K562 (cell line): ENCODE data around the gene HNRNPF. TPM values are rescaled to one million over a fixed set of nuclear protein-coding genes. Genes with fewer than 3 reads are reported as not detected.

Source experiments
- ATAC-seq: fragments of 200-7000 bp; cut with Tn5 transposase; 3 replicates; pipeline ENCODE4 v1.9.1; 2020; ENCODE audit warnings: moderate library complexity
- BruUV-seq: library from RNA; stranded (reverse); fragments of 400-500 nt; replicated peaks from 2 replicates; lab custom pipeline; 2021; lab: Mats Ljungman, UMichigan
- CTCF ChIA-PET: fragments of 300-600 bp; formaldehyde crosslinking; extraction: SDS; loops from one replicate; lab custom pipeline; 2021; ENCODE audit warnings: low intra/inter-chr PET ratio; lab: Yijun Ruan, JAX
- POLR2A ChIA-PET: fragments of 300-600, 350-650 bp; sonication (Branson Sonifier 250); formaldehyde crosslinking; extraction: SDS; loops from one replicate; lab custom pipeline; 2021; ENCODE audit warnings: antibody characterized with exemption, inconsistent platforms; lab: Yijun Ruan, JAX
- DNase-seq, 4 experiments: peaks; one replicate each; pipeline versions ENCODE4 v3.0.0 to v3.0.0-alpha.2; 2011 to 2018; ENCODE audit warnings: low spot score in 3 of 4, mixed read lengths in 3 of 4; ENCODE audit errors: extremely low read depth in 1 of 4
- FAIRE-seq: peaks from 2 replicates; lab custom pipeline; 2011; peaks lifted over from hg19 to GRCh38; lab: Jason Lieb, UNC
- H2AFZ ChIP-seq: 2 replicates; pipeline ENCODE4 v1.6.0; 2011; ENCODE audit warnings: low read depth, low read length, control low read depth, inconsistent platforms
- H3K27ac ChIP-seq: fragments of 200-600 bp; 3 replicates; pipeline ENCODE4 v1.8.0; 2011; ENCODE audit warnings: low read depth, mild to moderate bottlenecking, control low read depth, inconsistent platforms, low read length, moderate library complexity, mixed read lengths; ENCODE audit errors: extremely low read depth
- H3K27me3 ChIP-seq, 2 experiments: fragments of 300-600 bp in 1 of 2; 2 replicates in 1 of 2; 3 replicates in 1 of 2; pipeline versions ENCODE4 v1.6.0 to v1.8.0; 2011; ENCODE audit warnings: inconsistent platforms in 2 of 2, low read length in 2 of 2, mild to moderate bottlenecking in 1 of 2, mixed read lengths in 1 of 2, moderate library complexity in 1 of 2; ENCODE audit not compliant: control insufficient read depth in 2 of 2, insufficient read depth in 2 of 2
- H3K36me3 ChIP-seq: fragments of 300-600 bp; 3 replicates; pipeline ENCODE4 v1.8.0; 2011; ENCODE audit warnings: mild to moderate bottlenecking, low read length, inconsistent platforms; ENCODE audit not compliant: control insufficient read depth, insufficient read depth
- H3K4me1 ChIP-seq, 2 experiments: fragments of 200-600 bp in 1 of 2; replicated peaks in 1 of 2; 2 replicates in 1 of 2; 3 replicates in 1 of 2; pipeline versions ENCODE4 v1.5.1 to v1.8.0; 2011; ENCODE audit warnings: inconsistent platforms in 2 of 2, low read length in 2 of 2, mild to moderate bottlenecking in 1 of 2, mixed read lengths in 1 of 2, moderate library complexity in 1 of 2; ENCODE audit not compliant: control insufficient read depth in 2 of 2, insufficient read depth in 2 of 2
- H3K4me2 ChIP-seq: 2 replicates; pipeline ENCODE4 v1.6.1; 2011; ENCODE audit warnings: low read length, control low read depth, inconsistent platforms, mixed read lengths; ENCODE audit not compliant: insufficient read depth
- H3K4me3 ChIP-seq: fragments of 200-600 bp; sonication (generic), shearing (Covaris generic); 2 replicates; pipeline ENCODE4 v1.5.1; 2016; ENCODE audit warnings: control low read depth, inconsistent platforms
- H3K79me2 ChIP-seq: fragments of 200-600 bp; 3 replicates; pipeline ENCODE4 v1.8.0; 2011; ENCODE audit warnings: low read length, inconsistent platforms; ENCODE audit not compliant: control insufficient read depth, insufficient read depth
- H3K9ac ChIP-seq, 2 experiments: 2 replicates each; pipeline versions ENCODE4 v1.6.0 to v1.6.1; 2011; ENCODE audit warnings: low read depth in 2 of 2, low read length in 2 of 2, control low read depth in 1 of 2, inconsistent platforms in 1 of 2, mild to moderate bottlenecking in 1 of 2, mixed read lengths in 1 of 2; ENCODE audit not compliant: insufficient read depth in 1 of 2
- H3K9me1 ChIP-seq: one replicate; pipeline ENCODE4 v1.6.0; 2011; ENCODE audit warnings: inconsistent platforms, mild to moderate bottlenecking, low read length, moderate library complexity; ENCODE audit not compliant: control insufficient read depth, insufficient read depth
- H3K9me3 ChIP-seq: replicated peaks from 2 replicates; pipeline ENCODE4 v1.5.1; 2011; ENCODE audit warnings: low read depth, low read length, inconsistent platforms; ENCODE audit not compliant: control insufficient read depth, insufficient read depth
- H4K20me1 ChIP-seq: replicated peaks from 2 replicates; pipeline ENCODE4 v1.6.1; 2011; ENCODE audit warnings: low read length, inconsistent platforms, mixed read lengths; ENCODE audit not compliant: control insufficient read depth, insufficient read depth
- FOXA3 ChIP-seq, 2 experiments: fragments of 450-650 bp in 1 of 2; sonication (generic) in 1 of 2; formaldehyde crosslinking; IDR thresholded peaks in 1 of 2; conservative IDR thresholded peaks in 1 of 2; 2 replicates each; pipeline versions ENCODE4 v1.4.0 to v1.8.0; 2020 to 2022; ENCODE audit warnings: mild to moderate bottlenecking in 2 of 2, missing genetic modification reagents in 1 of 2
- MAX ChIP-seq: sonication (generic); formaldehyde crosslinking; IDR thresholded peaks from 2 replicates; pipeline ENCODE4 v1.9.0; 2022; ENCODE audit warnings: mild to moderate bottlenecking, missing genetic modification reagents
- MGA ChIP-seq: fragments of 450-650 bp; IDR thresholded peaks from 2 replicates; pipeline ENCODE4 v1.6.1; 2016; ENCODE audit warnings: mild to moderate bottlenecking, moderate library complexity
- MLLT1 ChIP-seq, 2 experiments: fragments of 450-650 bp; IDR thresholded peaks; 2 replicates each; pipeline ENCODE4 v1.6.1; 2016
- TARDBP ChIP-seq: fragments of 450-650 bp; IDR thresholded peaks from 2 replicates; pipeline ENCODE4 v1.6.1; 2016
- ZNF384 ChIP-seq: IDR thresholded peaks from 2 replicates; pipeline ENCODE4 v1.6.1; 2012; ENCODE audit warnings: low read depth, low read length, improper control_type of control experiment
- ZNF41 ChIP-seq: fragments of 250-450 bp; sonication (Bioruptor Pico); conservative IDR thresholded peaks from 2 replicates; pipeline ENCODE4 v1.4.0; 2020; ENCODE audit warnings: mild to moderate bottlenecking
- ZZZ3 ChIP-seq: fragments of 450-650 bp; IDR thresholded peaks from 2 replicates; pipeline ENCODE4 v1.6.1; 2016; ENCODE audit warnings: antibody characterized with exemption, mild to moderate bottlenecking, moderate library complexity
- WGBS: fragments of 100-300 bp; shearing (Covaris generic); methylation state at CpG from one replicate; pipeline ENCODE4 v1.1.6; 2016; ENCODE audit warnings: low coverage, mixed read lengths; ENCODE audit not compliant: insufficient coverage; ENCODE audit errors: missing lambda C conversion rate; 5-methylcytosine and 5-hydroxymethylcytosine counted together
- in situ Hi-C: fragments of 300-500 bp; cut with MboI; formaldehyde crosslinking; loops from 4 replicates; pipeline ENCODE4 v1.15.0; 2018; ENCODE audit warnings: inconsistent platforms, mixed read lengths
- intact Hi-C: fragments of 100-400 bp; cut with micrococcal nuclease; formaldehyde crosslinking; loops from 2 replicates; pipeline ENCODE4 v1.14.2; 2022
- polyA plus RNA-seq, 8 experiments: library from polyadenylated mRNA; depleted of rRNA in 4 of 8; stranded (reverse) in 5 of 8; unstranded in 3 of 8; fragments of >200 nt; fragmentation: Nextera tagmentation in 2 of 8; fragmentation: Illumina TruSeq in 1 of 8; extraction: Ambion mirVana in 2 of 8; extraction: Trizol in 1 of 8; gene quantifications; 2 replicates each; pipeline versions ENCODE4 v1.2.1 to v1.2.3, GENCODE V29; 2011 to 2014; ENCODE audit warnings: inconsistent platforms in 1 of 8, missing spikeins in 1 of 8
- total RNA-seq, 7 experiments: library from RNA; depleted of rRNA in 6 of 7; stranded (reverse); fragments of >200 nt in 6 of 7; fragmentation: Illumina TruSeq in 2 of 7; extraction: Trizol in 2 of 7; gene quantifications; 2 replicates each; pipeline versions ENCODE4 v1.2.1 to v1.2.3, GENCODE V29; 2011 to 2021; ENCODE audit warnings: low replicate concordance in 1 of 7

The HNRNPF gene
- total and polyA plus RNA-seq, 9 of the 15 experiments (the other 6 are each of a cell fraction or from before 2014, with no cell fraction given): 192 to 489 (median 416) TPM

- H3K4me2 ChIP-seq: peak overlapping the region; percentile 20; the same call in 1 of the 2 replicates
- FAIRE-seq: no peak
- WGBS: 69% methylated on average over 16 of the region's 18 CpGs
- no peak for ATAC-seq
- H3K79me2 ChIP-seq: no peaks in the 10 kb centered on the region; the same call in 2 of the 3 replicates
- intact Hi-C loops: loop anchor here (10.0 kb wide), 1 partner anchor 775 kb away; no protein-coding TSS in a partner anchor
- H3K27me3 ChIP-seq: no peaks in the 10 kb centered on the region
- TF ChIP-seq MGA (peak; percentile 89), FOXA3 (CRISPR knock-in tag; conservative IDR thresholded peaks at IDR 0.05 in 1 of 2, IDR thresholded peaks at IDR 0.05 in 1 of 2) (0 out of 4 replicates have a peak, but pooled peaks of 1 of the 2 experiments have one; percentile 32), MAX (CRISPR knock-in tag) (peak; percentile 65; the same call in 1 of the 2 replicates), MLLT1 (IDR thresholded peaks at IDR 0.05) (peak in 1 of 2 experiments; percentile 74; a peak in 1 of 4 replicates), ZZZ3 (no peak), TARDBP (no peak), ZNF41 (no peak), ZNF384 (no peak)
- TF ChIP-seq, all 486 proteins: peak for 4
- Histone ChIP-seq H2AFZ (peak overlapping the region; percentile 77), H3K9me3 (no peaks in the 10 kb centered on the region), H3K4me3 (no peak overlapping the region), H3K36me3 (no peaks in the 10 kb centered on the region), H3K4me1 (peaks cover 47 to 62% of the 10 kb centered on the region in 2 experiments), H3K9ac (peak overlapping the region; percentile 70 to 90), H3K27ac (peak overlapping the region; percentile 85), H4K20me1 (no peaks in the 10 kb centered on the region), H3K9me1 (no peaks in the 10 kb centered on the region)
- ChIA-PET CTCF (no interaction called here), POLR2A (interaction anchor here (0.7 to 1.7 kb wide), 6 partner anchors 8 to 120 kb away, joined by 3 to 7 read pairs (median 4); partner anchors contain the start of gene ZNF487)
- DNase-seq: no peak
- in situ Hi-C loops: no loop called here
- no TSS peak for BruUV-seq
These were observed 11.0 kb upstream of the HNRNPF start for GRCh38 chr10:43419997-43420368.
